Astrocyte (in vitro differentiated cells and primary cell): Measurements from ENCODE around the gene ARHGAP24. TPM values are rescaled to one million over a fixed set of nuclear protein-coding genes. Genes with fewer than 3 reads are reported as not detected.

ENCODE experiments used
- DNase-seq: peaks from one replicate; pipeline ENCODE4 v3.0.0-alpha.2; 2010; ENCODE audit warnings: low read depth
- FAIRE-seq: peaks from 2 replicates; lab custom pipeline; 2011; peaks lifted over from hg19 to GRCh38; lab: Jason Lieb, UNC
- H2AFZ ChIP-seq: 2 replicates; pipeline ENCODE4 v1.6.0; 2012; ENCODE audit warnings: low read depth, low read length, inconsistent platforms
- H3K27ac ChIP-seq: 2 replicates; pipeline ENCODE4 v1.5.1; 2011; ENCODE audit warnings: low read depth, low read length, inconsistent platforms
- H3K27me3 ChIP-seq: 2 replicates; pipeline ENCODE4 v1.6.0; 2011; ENCODE audit warnings: low read length, inconsistent platforms; ENCODE audit not compliant: insufficient read depth
- H3K36me3 ChIP-seq: 2 replicates; pipeline ENCODE4 v1.5.1; 2011; ENCODE audit warnings: low read length, inconsistent platforms; ENCODE audit not compliant: insufficient read depth
- H3K4me1 ChIP-seq: 2 replicates; pipeline ENCODE4 v1.5.1; 2011; ENCODE audit warnings: low read length, inconsistent platforms; ENCODE audit not compliant: insufficient read depth
- H3K4me2 ChIP-seq: 2 replicates; pipeline ENCODE4 v1.6.0; 2012; ENCODE audit warnings: low read length, inconsistent platforms
- H3K4me3 ChIP-seq: 2 replicates; pipeline ENCODE4 v1.5.1; 2011; ENCODE audit warnings: low read depth, mild to moderate bottlenecking, low read length, inconsistent platforms; ENCODE audit not compliant: insufficient read depth
- H3K79me2 ChIP-seq: 2 replicates; pipeline ENCODE4 v1.6.0; 2012; ENCODE audit warnings: mild to moderate bottlenecking, low read length, inconsistent platforms; ENCODE audit not compliant: insufficient read depth
- H3K9ac ChIP-seq: 2 replicates; pipeline ENCODE4 v1.6.0; 2012; ENCODE audit warnings: mild to moderate bottlenecking, low read length, inconsistent platforms
- H3K9me3 ChIP-seq: 2 replicates; pipeline ENCODE4 v1.5.1; 2012; ENCODE audit warnings: low read depth, mild to moderate bottlenecking, low read length, inconsistent platforms; ENCODE audit not compliant: insufficient read depth
- H4K20me1 ChIP-seq: 2 replicates; pipeline ENCODE4 v1.6.0; 2012; ENCODE audit warnings: low read length, inconsistent platforms; ENCODE audit not compliant: insufficient read depth
- H3K27ac Mint-ChIP-seq: one replicate; pipeline ENCODE4 v1.8.0; 2021; ENCODE audit warnings: mild to moderate bottlenecking, mixed read lengths; ENCODE audit not compliant: unreplicated experiment
- H3K27me3 Mint-ChIP-seq: one replicate; pipeline ENCODE4 v1.8.0; 2021; ENCODE audit warnings: low read depth, mixed read lengths; ENCODE audit not compliant: unreplicated experiment
- H3K36me3 Mint-ChIP-seq: one replicate; pipeline ENCODE4 v1.8.0; 2021; ENCODE audit warnings: low read depth, mixed read lengths; ENCODE audit not compliant: unreplicated experiment
- H3K4me1 Mint-ChIP-seq: one replicate; pipeline ENCODE4 v1.8.0; 2021; ENCODE audit warnings: low read depth, mixed read lengths; ENCODE audit not compliant: unreplicated experiment
- H3K4me3 Mint-ChIP-seq: one replicate; pipeline ENCODE4 v1.8.0; 2021; ENCODE audit warnings: mild to moderate bottlenecking, moderate library complexity, mixed read lengths; ENCODE audit not compliant: unreplicated experiment
- H3K9me3 Mint-ChIP-seq: one replicate; pipeline ENCODE4 v1.8.0; 2021; ENCODE audit warnings: mild to moderate bottlenecking, mixed read lengths; ENCODE audit not compliant: unreplicated experiment
- EZH2 ChIP-seq: IDR thresholded peaks from 2 replicates; pipeline ENCODE4 v1.6.1; 2012; ENCODE audit warnings: mild to moderate bottlenecking, low read length, inconsistent platforms; ENCODE audit not compliant: insufficient read depth
- total RNA-seq: library from RNA; stranded (reverse); gene quantifications from 2 replicates; pipeline ENCODE4 v1.2.1, GENCODE V29; 2021
- TF ChIP-seq, protein P1 (sequence below): IDR thresholded peaks from 2 replicates; pipeline ENCODE4 v1.5.1; 2011; ENCODE audit warnings: low read depth, mild to moderate bottlenecking, inconsistent platforms, low read length, moderate library complexity; ENCODE audit not compliant: insufficient read depth

Gene ARHGAP24
- total RNA-seq, 1 donor from 2014 or later, result 2.1 TPM

- peaks cover 3% of the 10 kb centered on the region for H3K9me3 Mint-ChIP-seq
- H4K20me1 ChIP-seq, result no peaks in the 10 kb centered on the region
- peak overlapping the region; percentile 11 for H3K4me2 ChIP-seq
- H3K4me1 ChIP-seq, result peaks cover 5% of the 10 kb centered on the region
- H3K4me3 ChIP-seq, result no peak overlapping the region
- H3K36me3 Mint-ChIP-seq, result no peaks in the 10 kb centered on the region
- FAIRE-seq (peak; percentile 86), DNase-seq (peak; percentile 67)
- no peaks in the 10 kb centered on the region for H3K36me3 ChIP-seq
- no peak overlapping the region for H3K4me3 Mint-ChIP-seq
- no peaks in the 10 kb centered on the region for H3K79me2 ChIP-seq
- H3K27ac ChIP-seq, result no peak overlapping the region
- H3K27me3 Mint-ChIP-seq, result no peaks in the 10 kb centered on the region
- no peaks in the 10 kb centered on the region for H3K27me3 ChIP-seq
- H3K9ac ChIP-seq, result no peak overlapping the region
- no peak overlapping the region for H3K27ac Mint-ChIP-seq
- no peak overlapping the region for H2AFZ ChIP-seq
- no peak for TF ChIP-seq EZH2
- TF ChIP-seq, protein P1, sequence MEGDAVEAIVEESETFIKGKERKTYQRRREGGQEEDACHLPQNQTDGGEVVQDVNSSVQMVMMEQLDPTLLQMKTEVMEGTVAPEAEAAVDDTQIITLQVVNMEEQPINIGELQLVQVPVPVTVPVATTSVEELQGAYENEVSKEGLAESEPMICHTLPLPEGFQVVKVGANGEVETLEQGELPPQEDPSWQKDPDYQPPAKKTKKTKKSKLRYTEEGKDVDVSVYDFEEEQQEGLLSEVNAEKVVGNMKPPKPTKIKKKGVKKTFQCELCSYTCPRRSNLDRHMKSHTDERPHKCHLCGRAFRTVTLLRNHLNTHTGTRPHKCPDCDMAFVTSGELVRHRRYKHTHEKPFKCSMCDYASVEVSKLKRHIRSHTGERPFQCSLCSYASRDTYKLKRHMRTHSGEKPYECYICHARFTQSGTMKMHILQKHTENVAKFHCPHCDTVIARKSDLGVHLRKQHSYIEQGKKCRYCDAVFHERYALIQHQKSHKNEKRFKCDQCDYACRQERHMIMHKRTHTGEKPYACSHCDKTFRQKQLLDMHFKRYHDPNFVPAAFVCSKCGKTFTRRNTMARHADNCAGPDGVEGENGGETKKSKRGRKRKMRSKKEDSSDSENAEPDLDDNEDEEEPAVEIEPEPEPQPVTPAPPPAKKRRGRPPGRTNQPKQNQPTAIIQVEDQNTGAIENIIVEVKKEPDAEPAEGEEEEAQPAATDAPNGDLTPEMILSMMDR, result peak; percentile 59
- no peaks in the 10 kb centered on the region for H3K9me3 ChIP-seq
- H3K4me1 Mint-ChIP-seq, result peaks cover 6% of the 10 kb centered on the region
These were observed 494.2 kb downstream of the ARHGAP24 start for GRCh38 chr4:85968945-85969819.

GRCh38 chr4:85970535-85970934, 495.6 kb downstream of the ARHGAP24 start:
- no peak overlapping the region for H3K9ac ChIP-seq
- H2AFZ ChIP-seq, result no peak overlapping the region
- H3K9me3 ChIP-seq, result no peaks in the 10 kb centered on the region
- H3K27ac ChIP-seq, result no peak overlapping the region
- H3K36me3 ChIP-seq, result no peaks in the 10 kb centered on the region
- no peaks in the 10 kb centered on the region for H3K36me3 Mint-ChIP-seq
- H3K4me3 Mint-ChIP-seq, result no peak overlapping the region
- H3K27me3 Mint-ChIP-seq, result no peaks in the 10 kb centered on the region
- no peak overlapping the region for H3K4me3 ChIP-seq
- H4K20me1 ChIP-seq, result no peaks in the 10 kb centered on the region
- H3K4me1 ChIP-seq, result peaks cover 5% of the 10 kb centered on the region
- H3K4me1 Mint-ChIP-seq, result peaks cover 6% of the 10 kb centered on the region
- no peaks in the 10 kb centered on the region for H3K9me3 Mint-ChIP-seq
- no peaks in the 10 kb centered on the region for H3K27me3 ChIP-seq
- TF ChIP-seq EZH2, result no peak
- TF ChIP-seq, protein P1, result no peak
- H3K4me2 ChIP-seq, result no peak overlapping the region
- no peak for FAIRE-seq
- H3K79me2 ChIP-seq, result no peaks in the 10 kb centered on the region
- H3K27ac Mint-ChIP-seq, result no peak overlapping the region
- no peak for DNase-seq

DNA sequence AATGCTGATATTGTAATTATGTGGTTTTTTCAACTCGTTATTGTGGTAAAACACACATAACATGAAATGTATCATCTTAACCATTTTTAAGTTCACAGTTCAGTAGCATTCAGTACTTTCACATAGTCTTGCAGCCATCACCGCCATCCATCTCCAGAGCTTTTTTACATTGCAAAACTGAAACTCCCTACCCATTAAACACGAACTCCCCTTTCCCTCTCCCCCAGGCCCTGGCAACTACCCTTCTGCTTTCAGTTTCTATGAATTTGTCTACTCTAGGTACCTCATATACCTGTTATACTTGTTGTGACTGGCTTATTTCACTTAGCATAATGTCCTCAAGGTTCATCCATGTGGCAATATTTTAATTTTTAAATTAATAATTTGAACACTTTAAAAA, 504.3 kb downstream of the ARHGAP24 start:
- Histone ChIP-seq H2AFZ (no peak overlapping the region), H3K27ac (no peak overlapping the region), H3K27me3 (no peaks in the 10 kb centered on the region), H3K9ac (no peak overlapping the region), H3K79me2 (no peaks in the 10 kb centered on the region), H3K4me3 (no peak overlapping the region), H3K9me3 (no peaks in the 10 kb centered on the region), H4K20me1 (no peaks in the 10 kb centered on the region), H3K36me3 (no peaks in the 10 kb centered on the region), H3K4me2 (no peak overlapping the region), H3K4me1 (no peaks in the 10 kb centered on the region)
- H3K27me3 Mint-ChIP-seq, result no peaks in the 10 kb centered on the region
- no peaks in the 10 kb centered on the region for H3K36me3 Mint-ChIP-seq
- no peak overlapping the region for H3K27ac Mint-ChIP-seq
- DNase-seq (no peak), FAIRE-seq (peak; percentile 29)
- H3K4me1 Mint-ChIP-seq, result no peaks in the 10 kb centered on the region
- no peaks in the 10 kb centered on the region for H3K9me3 Mint-ChIP-seq
- TF ChIP-seq EZH2, result no peak
- TF ChIP-seq, protein P1, result no peak
- H3K4me3 Mint-ChIP-seq, result no peak overlapping the region
